Adrenal gland (tissue), 12 donors: Measurements from ENCODE around the gene LGI2. TPM values are rescaled to one million over a fixed set of nuclear protein-coding genes. Genes with fewer than 3 reads are reported as not detected.

Experiments used
- DNase-seq, 7 donors: peaks; one replicate each; pipeline ENCODE4 v3.0.0-alpha.2; 2019 to 2020
- H3K27ac ChIP-seq, 5 donors: fragments of 200-600 bp; sonication (generic) in 4 of 5; 1 replicate in 3 of 5; 2 replicates in 2 of 5; pipeline versions ENCODE4 v1.5.1 to v1.8.0; 2016 to 2020; ENCODE audit warnings: mild to moderate bottlenecking in 1 of 5
- H3K27me3 ChIP-seq: fragments of 200-600 bp; 2 replicates; pipeline ENCODE4 v1.8.0; 2021
- H3K36me3 ChIP-seq, 2 donors: fragments of 200-600 bp; replicated peaks in 1 of 2; 1 replicate in 1 of 2; 2 replicates in 1 of 2; pipeline versions ENCODE4 v1.5.1 to v1.8.0; 2018 to 2022
- H3K4me1 ChIP-seq, 2 donors: fragments of 200-600 bp; replicated peaks in 1 of 2; 1 replicate in 1 of 2; 2 replicates in 1 of 2; pipeline versions ENCODE4 v1.5.1 to v1.8.0; 2018 to 2021
- H3K4me3 ChIP-seq, 4 donors: fragments of 200-600 bp; sonication (generic) in 3 of 4; one replicate each; pipeline ENCODE4 v1.5.1; 2016 to 2018
- H3K9me3 ChIP-seq, 3 donors: fragments of 200-600 bp; sonication (generic) in 1 of 3; replicated peaks in 1 of 3; 1 replicate in 2 of 3; 2 replicates in 1 of 3; pipeline versions ENCODE4 v1.5.1 to v1.8.0; 2016 to 2021
- POLR2A ChIP-seq, 2 donors: fragments of 450-650 bp; IDR thresholded peaks; one replicate each; pipeline ENCODE4 v1.6.1; 2017; ENCODE audit warnings: antibody characterized with exemption in 2 of 2, mild to moderate bottlenecking in 2 of 2, moderate library complexity in 1 of 2
- WGBS, 4 donors: extraction: QIAGEN DNeasy Blood & Tissue Kit in 2 of 4; methylation state at CpG; one replicate each; pipeline versions ENCODE4 v1.1.5 to v1.1.7; 2013 to 2017; 5-methylcytosine and 5-hydroxymethylcytosine counted together
- intact Hi-C, 2 donors: fragments of 100-400 bp; cut with DNase I; formaldehyde crosslinking; loops; one replicate each; pipeline versions ENCODE4 v1.14.1 to v1.15.0; 2022 to 2023
- polyA plus RNA-seq, 3 donors: library from polyadenylated mRNA; stranded (reverse); fragments of 200-250 nt in 2 of 3; fragments of 350-450 nt in 1 of 3; fragmentation: Illumina TruSeq in 1 of 3; extraction: RNeasy Lipid Tissue Mini Kit (QIAGEN cat#74804) in 1 of 3; gene quantifications; one replicate each; pipeline ENCODE4 v1.2.3, GENCODE V29; 2013 to 2014
- total RNA-seq, 9 donors: library from RNA; depleted of rRNA in 4 of 9; stranded (reverse); fragments of >200 nt in 4 of 9; fragments of 120-200 nt in 1 of 9; fragmentation: NEBNext Ultra II Directional in 1 of 9; extraction: Animal tissue kit (Norgen Biotek cat#: 25700) in 1 of 9; gene quantifications; one replicate each; pipeline versions ENCODE4 v1.1.0 to v1.2.4, GENCODE V29; 2013 to 2023
- TF ChIP-seq, protein P1 (sequence below), 6 experiments: fragments of 450-650 bp in 4 of 6; fragments of 200-600 bp in 2 of 6; sonication (generic) in 1 of 6; IDR thresholded peaks; 1 replicate in 5 of 6; 2 replicates in 1 of 6; pipeline versions ENCODE4 v1.5.1 to v1.8.0; 2016 to 2021; ENCODE audit warnings: antibody characterized with exemption in 6 of 6, mild to moderate bottlenecking in 2 of 6, moderate library complexity in 1 of 6
- donor health status: healthy with polysubstance abuse.
- donor health status: Bipolar disorder and iron deficiency.
- donor health status: DM: yes; HTN: yes; CAD: no.
- donor health status: DM: no; HTN: no; CAD: no.
- donor health status: DM: no; HTN: no; CAD: no.
- donor health status: DM: yes; HTN: yes; CAD: no.

LGI2 gene
- total and polyA plus RNA-seq, 12 donors, result 0.06 to 4.9 (median 2.1) TPM

- TF ChIP-seq, protein P1, sequence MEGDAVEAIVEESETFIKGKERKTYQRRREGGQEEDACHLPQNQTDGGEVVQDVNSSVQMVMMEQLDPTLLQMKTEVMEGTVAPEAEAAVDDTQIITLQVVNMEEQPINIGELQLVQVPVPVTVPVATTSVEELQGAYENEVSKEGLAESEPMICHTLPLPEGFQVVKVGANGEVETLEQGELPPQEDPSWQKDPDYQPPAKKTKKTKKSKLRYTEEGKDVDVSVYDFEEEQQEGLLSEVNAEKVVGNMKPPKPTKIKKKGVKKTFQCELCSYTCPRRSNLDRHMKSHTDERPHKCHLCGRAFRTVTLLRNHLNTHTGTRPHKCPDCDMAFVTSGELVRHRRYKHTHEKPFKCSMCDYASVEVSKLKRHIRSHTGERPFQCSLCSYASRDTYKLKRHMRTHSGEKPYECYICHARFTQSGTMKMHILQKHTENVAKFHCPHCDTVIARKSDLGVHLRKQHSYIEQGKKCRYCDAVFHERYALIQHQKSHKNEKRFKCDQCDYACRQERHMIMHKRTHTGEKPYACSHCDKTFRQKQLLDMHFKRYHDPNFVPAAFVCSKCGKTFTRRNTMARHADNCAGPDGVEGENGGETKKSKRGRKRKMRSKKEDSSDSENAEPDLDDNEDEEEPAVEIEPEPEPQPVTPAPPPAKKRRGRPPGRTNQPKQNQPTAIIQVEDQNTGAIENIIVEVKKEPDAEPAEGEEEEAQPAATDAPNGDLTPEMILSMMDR (IDR thresholded peaks at IDR 0.05), result no peak
- TF ChIP-seq POLR2A (IDR thresholded peaks at IDR 0.05), result no peak
- peaks cover 0 to 8% of the 10 kb centered on the region in 2 donors for H3K4me1 ChIP-seq
- H3K27me3 ChIP-seq, result no peaks in the 10 kb centered on the region
- no peak for DNase-seq
- no peaks in the 10 kb centered on the region for H3K9me3 ChIP-seq
- intact Hi-C loops, result no loop called here
- peak overlapping the region in 1 of 5 donors; percentile 57 for H3K27ac ChIP-seq
- H3K36me3 ChIP-seq, result no peaks in the 10 kb centered on the region
- WGBS, 4 donors, result 60 to 84% (median 66%) methylated on average over 3 of the region's 3 CpGs
- no peak overlapping the region for H3K4me3 ChIP-seq
Observed at GRCh38 chr4:25001509-25001908, 29.2 kb downstream of the LGI2 start.

DNA sequence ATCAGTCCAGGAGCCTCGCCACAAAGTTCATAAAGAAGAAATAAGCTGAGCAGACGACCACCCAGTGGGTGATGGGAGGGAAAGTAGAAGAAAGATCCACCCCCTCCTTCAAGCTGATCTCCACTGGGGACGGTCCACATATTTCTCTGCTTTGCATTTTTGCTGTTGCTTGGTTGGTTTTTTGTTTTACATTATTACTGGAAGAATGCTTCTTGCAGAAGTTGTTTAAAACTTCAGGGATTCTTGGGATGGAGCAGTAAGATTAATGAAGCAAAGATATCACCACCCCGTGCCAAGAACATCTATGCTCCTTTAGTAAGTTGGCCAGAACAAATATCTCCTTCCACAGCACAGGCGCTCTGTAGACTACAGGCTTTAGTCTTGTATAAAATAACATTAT lies 30.1 kb downstream of the LGI2 start:
- Histone ChIP-seq H3K4me1 (peaks cover 0 to 8% of the 10 kb centered on the region in 2 donors), H3K9me3 (no peaks in the 10 kb centered on the region), H3K27ac (no peak overlapping the region), H3K36me3 (no peaks in the 10 kb centered on the region), H3K27me3 (no peaks in the 10 kb centered on the region), H3K4me3 (no peak overlapping the region)
- TF ChIP-seq, protein P1 (IDR thresholded peaks at IDR 0.05), result no peak
- TF ChIP-seq POLR2A (IDR thresholded peaks at IDR 0.05), result no peak
- WGBS, 4 donors, result 45 to 60% (median 56%) methylated on average over 5 of the region's 5 CpGs
- DNase-seq, result no peak
- intact Hi-C loops, result no loop called here

GRCh38 chr4:24999392-25000089 lies 31.2 kb downstream of the LGI2 start:
- intact Hi-C loops, result no loop called here
- no peak for DNase-seq
- Histone ChIP-seq H3K4me1 (peaks cover 0 to 8% of the 10 kb centered on the region in 2 donors), H3K9me3 (no peaks in the 10 kb centered on the region), H3K4me3 (no peak overlapping the region), H3K27me3 (no peaks in the 10 kb centered on the region), H3K27ac (no peak overlapping the region), H3K36me3 (no peaks in the 10 kb centered on the region)
- TF ChIP-seq POLR2A (IDR thresholded peaks at IDR 0.05), result no peak
- TF ChIP-seq, protein P1 (IDR thresholded peaks at IDR 0.05), result no peak
- WGBS, 4 donors, result 14 to 24% (median 20%) methylated on average over 8 of the region's 8 CpGs

GRCh38 chr4:24995346-24995919 lies 35.3 kb downstream of the LGI2 start:
- intact Hi-C loops, result no loop called here

More at GRCh38 chr4:24995346-24995919, 35.3 kb downstream of the LGI2 start:
- H3K36me3 ChIP-seq, result no peaks in the 10 kb centered on the region
- no peak overlapping the region for H3K4me3 ChIP-seq
- TF ChIP-seq POLR2A (IDR thresholded peaks at IDR 0.05), result no peak
- TF ChIP-seq, protein P1 (IDR thresholded peaks at IDR 0.05), result no peak
- no peak for DNase-seq
- H3K4me1 ChIP-seq, result peaks cover 0 to 8% of the 10 kb centered on the region in 2 donors
- H3K9me3 ChIP-seq, result no peaks in the 10 kb centered on the region
- no peaks in the 10 kb centered on the region for H3K27me3 ChIP-seq
- 56 to 71% (median 66%) methylated on average over 2 of the region's 2 CpGs for WGBS, 4 donors
- no peak overlapping the region for H3K27ac ChIP-seq
